ENCODE measurements around the gene CCDC188. TPM values are rescaled to one million over a fixed set of nuclear protein-coding genes. Genes with fewer than 3 reads are reported as not detected.

CCDC188 gene
- total RNA-seq: 1.1 TPM

DNA sequence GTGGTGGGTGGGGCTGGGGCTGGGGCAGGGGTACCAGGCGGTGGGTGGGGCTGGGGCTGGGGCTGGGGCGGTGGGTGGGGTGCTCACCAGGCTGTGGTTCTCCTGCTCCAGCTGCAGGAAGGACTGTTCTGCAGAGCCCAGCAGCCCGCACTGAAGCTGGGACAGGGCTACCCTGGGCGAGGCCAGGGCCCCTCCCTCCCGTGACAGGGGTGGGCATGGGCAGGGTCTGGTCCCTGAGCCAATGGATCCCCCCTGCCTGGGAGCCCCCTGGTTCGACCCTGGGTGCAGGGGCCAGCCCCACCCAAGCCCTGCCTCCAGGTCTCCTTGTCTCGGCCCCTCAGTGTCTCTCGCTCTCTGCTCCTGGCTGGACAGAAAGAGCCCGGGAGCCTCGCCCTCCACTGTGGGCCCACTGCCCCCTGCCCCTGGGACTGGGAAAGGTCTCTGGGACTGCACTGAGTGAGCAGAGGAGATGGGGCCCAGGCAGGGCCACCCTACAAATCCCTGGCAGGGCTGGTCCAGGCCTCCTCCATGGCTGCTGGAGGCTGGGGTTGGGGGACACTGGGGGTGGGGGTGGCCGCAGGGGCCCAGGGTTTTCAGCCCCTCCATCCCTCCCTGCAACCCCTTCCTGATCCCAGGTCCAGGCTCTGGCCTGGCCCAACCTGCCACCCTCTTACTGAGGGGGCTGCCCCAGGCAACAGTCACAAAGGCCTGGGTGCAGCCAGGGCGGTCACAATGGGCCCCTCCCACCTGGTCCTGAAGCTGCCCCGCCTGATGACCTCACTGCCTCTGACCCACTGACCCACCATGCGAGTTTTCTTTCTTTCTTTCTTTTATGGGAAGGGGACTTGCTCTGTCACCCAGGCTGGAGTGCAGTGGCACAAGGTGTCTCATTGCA, at the start of gene CCDC188:
Gene CCDC188, minus strand, starts transcription at position 675 of the 895 bp plus-strand sequence. Its CDS starts 69 bp downstream, at position 606.
- DNase-seq: no peak

GRCh38 chr22:20199906-20200305, 49.1 kb upstream of the CCDC188 start:
- DNase-seq: no peak

DNA sequence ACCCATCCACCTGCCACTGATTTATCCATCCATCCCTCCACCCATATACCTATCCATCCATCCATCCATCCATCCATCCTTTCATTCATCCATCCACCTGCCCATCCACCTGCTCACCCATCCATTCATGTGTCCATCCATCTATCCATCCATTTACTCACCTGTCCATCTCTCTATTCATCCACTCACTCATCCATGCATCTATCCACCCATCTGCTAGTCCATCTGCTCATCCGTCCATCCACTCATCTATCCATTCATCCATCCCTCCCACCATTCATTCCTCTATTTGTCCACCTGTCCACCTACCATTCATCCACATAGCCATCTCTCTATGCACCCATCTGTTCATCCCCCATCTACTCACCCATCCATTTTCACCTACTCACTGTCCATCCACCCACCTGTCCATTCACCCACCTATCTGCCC, 48.6 kb upstream of the CCDC188 start:
- DNase-seq: no peak

DNA sequence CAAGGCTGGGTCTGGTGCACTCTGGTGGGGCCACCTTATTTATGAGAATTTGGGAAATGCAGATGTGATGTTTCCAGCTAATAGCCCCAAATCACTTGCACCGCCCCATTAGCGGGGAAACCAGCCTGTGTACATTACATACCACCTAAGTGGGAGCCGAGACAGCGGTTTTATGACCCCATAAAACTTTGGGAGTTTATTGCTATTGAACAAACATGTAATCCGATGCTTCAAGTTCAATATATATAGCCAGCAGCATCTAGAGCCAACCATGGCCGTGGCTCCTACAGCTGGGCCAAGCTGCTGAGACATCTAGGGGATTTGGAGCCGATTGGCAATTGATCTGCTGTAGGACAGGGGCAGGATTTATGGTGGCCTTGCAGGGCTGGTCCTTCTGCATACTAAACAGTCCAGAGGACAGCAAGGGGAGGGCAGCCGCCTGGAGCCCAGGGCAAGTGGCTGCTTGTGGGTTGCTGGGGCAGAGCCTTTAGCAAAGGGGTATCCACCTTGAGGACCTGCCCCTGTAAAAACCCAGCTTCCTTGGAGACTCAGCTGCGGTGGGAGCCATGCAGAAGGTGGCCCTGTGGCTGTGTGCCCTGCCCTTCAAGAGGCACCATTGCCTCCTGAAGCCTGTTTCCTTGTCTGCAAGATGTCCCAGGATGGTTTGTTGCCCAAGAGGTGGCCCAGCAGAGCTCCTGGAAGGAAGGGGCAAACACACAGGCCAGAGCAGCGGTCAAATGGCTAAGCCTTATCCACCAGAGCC, 47.9 kb upstream of the CCDC188 start:
- DNase-seq: no peak

- no peak for DNase-seq
Observed at GRCh38 chr22:20197407-20198030, 46.7 kb upstream of the CCDC188 start.

DNA sequence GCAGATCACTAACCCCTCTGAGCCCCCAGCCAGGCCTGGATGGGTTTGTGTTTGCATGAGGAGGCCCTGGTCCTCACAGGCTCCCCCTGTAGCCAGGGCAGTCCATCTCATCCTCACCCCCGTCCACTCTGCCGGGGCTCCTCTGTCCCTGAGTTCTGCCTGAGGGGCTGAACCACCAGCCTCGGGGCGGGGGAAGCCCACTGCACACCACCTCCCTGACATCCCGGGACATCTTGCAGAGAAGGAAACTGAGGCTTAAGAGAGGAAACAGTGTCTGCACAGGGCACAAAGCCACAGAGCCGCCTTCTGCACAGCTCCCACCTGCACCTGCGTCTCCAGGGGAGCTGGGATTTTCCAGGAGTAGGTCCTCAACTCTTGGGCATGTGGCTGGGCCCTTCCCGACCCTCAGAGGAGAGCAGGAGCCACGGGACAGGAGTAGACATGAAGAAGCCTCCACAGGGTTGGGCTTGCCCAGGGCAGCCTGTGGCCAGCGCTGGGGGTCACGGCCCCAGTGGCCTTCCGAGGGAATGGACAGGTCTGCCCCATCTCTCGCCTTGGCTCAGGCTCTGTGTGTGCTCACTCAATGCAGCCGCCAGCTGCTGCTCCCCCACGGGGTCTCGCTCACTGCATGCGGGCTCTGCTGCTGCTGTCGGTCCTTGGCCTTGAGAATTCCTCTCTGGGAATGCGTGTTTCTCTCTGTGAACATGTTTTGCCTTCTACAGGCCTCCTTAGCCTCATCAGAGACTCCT, 45.4 kb upstream of the CCDC188 start:
- DNase-seq: peak; percentile 54

- no peak for DNase-seq
Observed at GRCh38 chr22:20194681-20195593, 44.1 kb upstream of the CCDC188 start.

GRCh38 chr22:20193761-20194494, 43.1 kb upstream of the CCDC188 start:
- DNase-seq: no peak

GRCh38 chr22:20192972-20193760, 42.3 kb upstream of the CCDC188 start:
- DNase-seq: no peak

DNA sequence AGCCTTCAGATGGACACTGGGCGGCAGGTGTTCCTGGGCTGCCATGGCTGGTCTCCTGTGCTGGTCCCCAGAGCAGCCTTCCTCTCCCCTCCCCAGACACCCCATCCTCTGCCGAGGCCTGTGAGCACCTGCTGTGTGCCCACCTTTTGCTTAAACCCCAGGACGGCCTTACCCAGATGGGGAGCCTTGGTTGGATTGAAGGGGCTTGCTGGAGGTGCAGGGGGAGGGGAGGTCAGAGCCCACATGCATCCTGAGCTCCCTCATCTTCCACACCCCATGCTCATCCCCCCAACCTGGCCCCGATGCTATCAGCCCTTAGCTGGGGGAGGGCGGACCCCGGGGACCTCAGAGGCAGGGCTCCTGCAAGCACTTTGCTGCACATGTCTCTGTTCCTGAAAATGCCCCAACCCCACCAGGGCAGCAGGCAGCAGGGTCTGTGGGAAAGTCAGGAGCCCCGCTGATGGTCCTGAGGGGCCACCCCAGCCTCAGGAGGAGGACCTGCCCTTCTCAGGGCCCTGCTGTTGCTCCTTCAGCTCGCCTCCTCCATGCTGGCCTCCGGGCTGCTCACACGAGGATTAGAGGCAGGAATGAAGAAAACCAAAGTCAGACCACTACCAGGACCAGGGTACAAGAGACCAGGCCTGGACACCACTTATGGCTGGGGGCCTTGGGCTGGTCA, 41.6 kb upstream of the CCDC188 start:
- no peak for DNase-seq

GRCh38 chr22:20191803-20192202, 40.9 kb upstream of the CCDC188 start:
- DNase-seq: no peak

- no peak for DNase-seq
Observed at GRCh38 chr22:20191000-20191515, 40.2 kb upstream of the CCDC188 start.

DNA sequence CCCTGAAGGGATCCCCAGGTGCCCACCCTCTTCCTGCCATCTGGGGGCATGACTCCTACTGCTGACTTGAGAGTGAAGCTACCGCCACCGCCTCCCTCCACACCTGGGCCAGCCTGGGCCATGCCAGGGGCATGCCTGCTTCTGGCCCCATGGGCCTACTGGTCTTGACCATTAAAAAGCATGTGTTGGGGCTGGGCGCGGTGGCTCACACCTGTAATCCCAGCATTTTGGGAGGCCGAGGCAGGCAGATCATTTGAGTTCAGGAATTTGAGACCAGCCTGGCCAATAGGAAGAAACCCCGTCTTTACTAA, 37.7 kb upstream of the CCDC188 start:
- DNase-seq: no peak

- DNase-seq: no peak
Observed at GRCh38 chr22:20187777-20188566, 37.1 kb upstream of the CCDC188 start.

GRCh38 chr22:20186871-20187546, 36.2 kb upstream of the CCDC188 start:
- no peak for DNase-seq

GRCh38 chr22:20186183-20186870, 35.5 kb upstream of the CCDC188 start:
- DNase-seq: no peak

- no peak for DNase-seq
Observed at GRCh38 chr22:20185750-20186149, 34.9 kb upstream of the CCDC188 start.

All from tongue (tissue), 2 donors.